NCI-H2081 treated with DMSO at 0.1 percent for 48 hours (cell line): ENCODE measurements around the gene BRINP3.
"Not testable (repeated sequence)": the region's sequence is repeated elsewhere in the genome, so short reads cannot be mapped to it uniquely, and the experiment has no call there.

Source experiments
- DNase-seq: peaks from one replicate; lab custom pipeline; 2025; lab: John Stamatoyannopoulos, UW

The BRINP3 gene

DNA sequence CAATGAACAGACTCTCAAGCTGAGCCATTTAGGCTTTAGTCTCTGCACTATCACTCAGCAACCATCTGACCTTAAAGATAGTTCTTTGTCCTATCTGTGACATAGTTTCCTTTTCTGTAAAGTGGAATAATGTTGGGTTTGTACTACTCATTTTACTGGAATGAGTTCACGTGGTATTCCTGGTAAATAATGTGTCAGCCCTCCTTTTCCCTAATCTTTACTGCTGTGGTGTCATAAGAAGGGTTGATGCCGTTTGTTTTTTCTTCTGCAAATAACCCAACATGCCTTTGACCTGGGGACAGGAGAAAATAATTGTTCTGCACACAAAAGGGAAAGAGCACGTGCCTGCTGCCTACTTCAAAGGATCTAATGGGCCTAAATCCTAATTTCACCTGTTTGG, 297.8 kb downstream of the BRINP3 start:
- DNase-seq, result no peak

DNA sequence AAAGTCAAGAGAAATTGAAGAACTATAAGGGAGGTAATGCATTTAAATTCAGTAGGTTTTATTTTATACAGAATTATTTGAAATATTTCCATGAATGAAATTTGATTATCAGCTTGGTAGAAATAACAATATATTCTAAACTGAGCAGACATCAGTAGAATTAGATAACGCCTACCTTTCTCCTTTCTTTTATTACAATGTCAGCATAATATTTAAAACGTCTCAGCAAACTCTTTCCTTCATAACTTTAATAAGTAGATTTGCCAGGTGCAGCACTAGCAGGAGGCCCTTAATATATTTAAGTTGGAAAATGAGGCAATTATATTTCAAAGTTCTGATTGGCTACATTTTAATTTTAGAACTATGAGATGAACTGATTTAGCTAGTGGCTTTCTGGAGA, 298.8 kb downstream of the BRINP3 start:
- no peak for DNase-seq

DNA sequence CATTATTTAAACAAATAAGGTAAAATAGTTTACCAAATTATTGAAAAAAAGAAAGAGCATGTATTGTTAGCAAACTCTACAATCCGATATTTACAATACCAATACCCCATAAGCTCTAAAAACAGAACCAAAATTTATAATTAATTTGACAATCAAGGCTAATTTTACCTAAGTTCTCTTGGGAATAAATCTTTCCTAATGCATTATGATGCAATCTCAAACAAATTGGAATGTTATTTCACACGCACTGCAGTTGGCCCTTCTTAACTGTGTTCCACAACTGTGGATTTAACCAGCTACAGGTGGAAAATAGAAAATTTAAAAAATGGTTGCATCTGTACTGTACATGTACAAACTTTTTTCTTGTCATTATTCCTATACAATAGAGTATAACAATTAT, 300.1 kb downstream of the BRINP3 start:
- DNase-seq, result no peak

DNA sequence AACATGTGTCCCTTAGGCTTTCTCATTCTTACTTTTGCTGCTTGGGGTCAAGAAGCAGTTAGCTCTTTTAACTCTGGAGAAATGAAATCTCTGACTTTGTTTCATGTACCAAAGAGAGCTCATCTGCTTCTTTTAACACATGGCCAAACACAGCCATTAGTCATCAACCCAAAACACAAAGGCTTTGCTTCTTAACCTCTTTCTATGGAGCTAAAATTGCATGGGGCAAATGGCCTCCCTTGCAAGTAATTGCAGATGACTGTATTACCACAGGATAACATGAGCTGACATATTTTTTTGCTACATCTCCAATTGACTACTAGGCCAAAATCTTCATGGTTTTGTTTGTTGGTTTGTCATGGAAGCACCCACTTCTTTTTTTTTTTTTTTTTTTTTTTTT, 300.9 kb downstream of the BRINP3 start:
- DNase-seq, result no peak

DNA sequence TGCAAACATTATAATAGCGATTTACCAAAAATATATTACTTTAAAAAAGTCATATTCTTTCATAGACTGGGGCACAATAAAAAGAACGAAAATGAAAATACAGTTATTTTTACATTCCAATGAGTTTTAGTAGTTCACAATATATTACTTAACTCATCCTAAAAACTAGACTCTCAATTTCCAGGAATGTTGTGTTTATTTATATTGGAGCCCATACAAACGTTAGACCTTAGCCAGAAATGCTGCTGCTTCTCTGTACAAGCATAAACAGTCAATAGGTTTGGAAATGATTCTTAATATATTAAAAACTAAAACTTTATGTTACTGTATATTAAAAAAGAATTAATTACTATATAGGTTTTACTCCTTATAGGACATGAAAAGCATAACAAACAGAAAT, 302.3 kb downstream of the BRINP3 start:
- DNase-seq, result no peak

DNA sequence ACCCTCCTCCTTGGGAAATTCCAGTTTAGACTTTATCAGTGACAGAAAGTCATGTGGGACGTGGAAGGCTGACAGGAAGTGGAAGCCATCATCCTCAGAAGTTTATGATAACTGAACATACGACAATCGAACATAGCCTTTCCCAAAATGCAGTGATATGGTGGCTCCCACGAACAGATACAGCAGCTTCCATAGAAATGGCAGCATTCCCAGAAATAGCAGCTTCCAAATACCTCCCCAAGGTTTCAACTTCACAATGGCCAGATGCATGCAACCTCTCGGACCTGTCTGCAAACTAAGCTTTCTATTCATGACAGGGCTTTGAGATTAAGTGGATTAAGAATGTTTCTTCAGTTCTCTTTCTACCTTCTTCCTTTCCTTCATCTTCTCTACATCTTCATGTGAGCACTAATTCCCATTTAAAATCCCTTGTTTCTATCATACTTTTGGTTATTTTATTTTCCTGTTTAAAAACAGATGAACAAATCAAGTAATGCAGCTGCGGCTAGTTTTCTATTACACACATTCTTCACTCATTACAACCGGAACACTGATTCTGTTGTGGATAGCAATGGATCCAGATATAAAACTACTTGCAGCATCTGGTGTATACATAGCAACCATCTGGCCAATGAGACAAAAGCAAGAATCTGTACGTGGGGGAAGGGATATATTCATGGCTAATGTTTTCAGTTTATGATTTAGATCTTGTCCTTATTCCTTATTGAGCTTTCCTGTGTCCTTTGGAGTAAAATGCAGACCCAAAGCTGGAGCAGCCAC, 304.8 kb downstream of the BRINP3 start:
- no peak for DNase-seq

DNA sequence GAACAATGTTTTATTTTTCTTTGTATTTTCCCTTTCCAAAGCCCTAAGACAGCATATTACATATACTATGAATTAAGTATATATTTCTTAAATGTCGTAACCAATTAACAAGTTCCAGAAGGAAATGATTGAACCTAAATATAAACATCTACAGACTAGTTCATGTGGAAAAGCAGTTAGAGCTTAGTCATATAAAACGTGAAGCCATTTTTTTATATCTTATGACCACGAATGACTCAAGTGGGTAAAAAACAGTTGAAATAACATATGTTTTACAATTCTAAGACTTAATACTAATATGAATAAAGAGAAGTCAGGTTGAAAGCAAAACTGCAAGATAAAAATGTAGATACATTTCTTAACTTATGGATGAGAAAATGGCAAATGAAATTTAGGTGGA, 307.3 kb downstream of the BRINP3 start:
- no peak for DNase-seq

DNA sequence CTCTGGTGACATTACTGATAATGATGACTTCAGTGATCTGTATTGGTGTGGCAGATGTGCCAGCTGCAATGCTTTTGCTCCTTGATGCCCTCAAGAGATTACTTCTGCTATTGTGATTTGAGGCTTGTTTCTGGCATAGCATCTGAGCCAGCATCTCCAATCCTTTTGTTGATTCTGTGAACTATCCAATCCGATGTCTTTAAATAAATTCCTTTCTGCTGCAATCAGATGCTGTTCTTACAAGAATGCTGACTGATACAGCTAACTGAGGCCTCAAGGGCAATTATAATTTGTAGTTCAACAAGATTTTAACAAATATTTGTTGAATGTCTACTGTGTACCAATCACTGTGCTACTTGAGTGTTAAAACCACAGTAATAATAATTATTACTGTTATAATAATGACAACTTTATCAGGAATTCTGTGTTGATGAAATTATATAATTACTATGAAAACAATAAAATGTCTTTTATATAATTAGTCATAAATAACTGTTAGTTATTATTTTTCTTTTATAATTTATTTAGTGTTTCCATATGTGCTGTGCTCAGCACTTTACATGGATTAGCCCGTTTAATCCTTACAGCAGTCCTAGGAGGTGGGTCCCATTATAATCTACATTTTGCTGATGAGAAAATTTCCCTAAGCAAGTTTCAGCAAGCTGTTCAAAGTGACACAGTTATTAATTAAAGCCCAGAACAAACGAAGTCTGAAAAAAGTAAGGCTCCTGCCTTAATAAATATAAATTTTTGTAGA, 308.2 kb downstream of the BRINP3 start:
- no peak for DNase-seq

DNA sequence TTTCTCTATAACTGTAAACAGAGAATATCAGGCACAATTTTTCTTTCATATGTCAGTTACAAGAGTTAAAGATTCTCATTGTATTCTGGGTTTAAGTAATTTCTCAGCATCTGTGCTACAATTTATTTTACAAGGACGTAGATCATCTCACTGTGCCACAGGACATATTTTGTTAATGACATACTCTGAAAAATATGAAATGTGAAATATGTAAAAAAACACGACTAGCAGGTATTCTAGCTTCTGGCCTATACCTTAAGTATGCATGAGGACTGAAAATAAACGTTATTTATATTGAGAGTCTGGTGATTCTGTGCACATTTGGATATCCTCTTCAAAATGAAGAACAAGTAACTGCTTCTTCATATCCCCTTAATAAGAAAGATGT, 308.8 kb downstream of the BRINP3 start:
- no peak for DNase-seq

DNA sequence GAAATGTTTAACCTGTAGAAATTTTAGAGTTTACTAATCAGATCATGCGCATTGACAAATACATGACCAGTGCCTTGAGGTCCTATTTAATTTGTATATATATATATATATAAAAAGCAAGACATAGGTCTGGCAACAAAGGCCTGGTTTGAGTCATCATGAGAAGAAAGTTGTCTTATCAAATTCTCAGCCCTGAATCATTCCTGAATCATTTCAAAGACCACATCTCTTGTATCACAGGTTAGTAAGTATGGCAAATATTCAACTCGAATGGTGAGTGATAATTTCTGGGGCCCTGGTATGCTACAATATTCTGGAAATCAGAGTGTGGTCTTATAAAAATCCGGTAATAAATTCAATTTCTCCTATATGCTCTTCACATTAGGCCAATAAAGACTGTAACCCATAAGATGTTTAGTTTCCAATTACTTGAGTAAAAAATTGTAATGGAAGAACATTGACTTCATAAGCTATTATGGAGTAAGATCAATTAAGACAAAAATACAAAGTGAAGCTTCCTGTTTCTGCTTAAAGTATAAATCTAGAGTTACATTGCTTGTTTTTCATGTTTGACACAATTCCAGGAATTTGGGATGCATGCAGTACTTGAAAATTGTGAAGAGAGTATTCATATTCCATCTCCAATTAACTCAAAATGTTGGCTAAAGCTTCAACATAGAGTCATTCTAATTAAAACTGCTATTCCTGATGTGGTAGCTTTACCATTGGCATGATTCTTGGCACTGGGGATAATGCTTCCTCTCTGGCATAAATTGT, 309.4 kb downstream of the BRINP3 start:
- no peak for DNase-seq

DNA sequence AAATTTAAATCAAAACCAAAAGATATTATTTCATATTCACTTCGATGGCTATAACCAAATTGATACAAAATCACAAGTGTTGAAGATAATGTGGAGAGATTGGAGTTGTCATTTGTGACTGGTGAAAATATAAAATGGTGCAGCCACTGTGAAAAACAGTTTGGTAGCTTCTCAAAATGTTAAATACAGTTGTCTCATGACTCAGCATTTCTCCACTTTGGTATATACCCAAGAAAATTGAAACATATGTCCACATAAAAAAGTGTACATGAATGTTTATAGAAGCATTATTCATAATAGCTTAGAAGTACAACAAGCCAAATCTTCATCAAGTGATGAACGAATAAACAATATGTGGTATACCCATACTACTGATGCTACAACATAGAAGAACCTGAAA, 318.5 kb downstream of the BRINP3 start:
- DNase-seq, result no peak

DNA sequence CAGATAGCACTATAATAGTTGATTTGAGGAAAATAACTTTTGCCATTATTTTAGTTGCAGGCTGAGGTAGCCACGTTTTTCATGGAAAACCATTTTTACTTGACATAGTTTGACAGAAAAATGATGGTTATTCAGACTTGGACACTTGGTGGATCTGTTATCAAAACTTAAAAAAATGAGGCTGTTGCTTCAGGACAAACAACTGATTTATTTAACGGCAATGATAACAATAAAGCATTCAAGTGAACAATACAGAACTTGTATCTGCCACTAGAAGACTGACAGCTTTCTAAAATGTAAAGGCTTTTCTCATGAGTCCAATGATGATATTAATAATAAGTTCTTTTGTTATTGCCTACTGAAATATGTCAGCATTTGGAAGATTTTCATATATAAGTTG, 322.9 kb downstream of the BRINP3 start:
- no peak for DNase-seq

DNA sequence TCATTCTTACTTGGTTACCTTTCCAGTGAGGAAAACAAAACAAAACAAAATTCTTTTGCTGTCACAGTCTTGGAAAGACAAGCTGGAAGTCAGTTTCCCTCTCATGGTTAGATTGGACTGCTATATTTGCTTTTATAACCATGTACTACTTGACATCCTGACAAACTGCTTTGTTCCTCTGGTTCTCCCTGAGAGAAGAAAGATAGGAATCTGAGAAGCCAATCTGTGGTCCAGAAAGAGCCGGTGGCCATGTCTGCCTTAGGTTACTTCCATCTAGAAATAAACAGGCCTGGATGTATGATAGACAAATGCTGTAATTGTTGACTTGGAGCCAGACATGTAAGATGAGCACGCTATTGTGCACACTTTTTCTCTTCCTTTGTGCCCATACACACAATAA, 330.0 kb downstream of the BRINP3 start:
- no peak for DNase-seq

DNA sequence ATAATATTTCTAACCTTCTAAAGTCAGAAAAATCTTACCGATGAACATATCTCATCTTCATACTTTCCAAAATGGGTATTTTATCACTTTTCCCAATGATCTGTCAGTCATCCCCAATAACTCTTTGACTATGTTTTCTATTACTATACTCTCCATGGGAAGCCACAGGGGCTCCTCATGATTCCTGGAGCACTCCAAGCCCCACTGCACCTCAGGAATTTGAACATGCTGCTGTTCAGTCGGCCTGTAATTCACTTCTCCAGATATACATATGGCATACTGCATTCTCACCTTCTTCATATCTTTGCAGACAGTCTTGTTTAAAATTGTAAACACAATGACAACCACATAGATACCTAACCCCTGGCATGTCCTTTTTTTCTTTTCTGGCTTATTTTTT, 333.0 kb downstream of the BRINP3 start:
- no peak for DNase-seq

DNA sequence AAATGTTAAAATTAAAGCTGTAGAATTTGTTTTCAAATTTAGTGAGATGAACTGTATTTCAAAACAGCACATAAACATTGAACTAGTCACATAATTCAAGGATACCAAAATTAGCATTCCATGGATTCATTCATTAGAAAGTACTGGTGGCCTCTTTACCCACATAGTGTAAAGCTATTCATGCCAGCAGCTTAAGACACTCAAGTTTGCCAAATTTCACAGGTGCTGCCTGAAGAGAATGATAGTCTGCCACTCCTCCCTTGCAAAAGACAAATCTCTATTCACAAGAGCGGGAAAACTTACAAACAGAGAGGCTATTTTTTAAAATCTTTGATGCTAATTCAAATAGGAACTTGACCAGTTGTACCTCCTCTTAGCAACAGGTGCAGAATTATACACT, 337.0 kb downstream of the BRINP3 start:
- DNase-seq, result no peak

DNA sequence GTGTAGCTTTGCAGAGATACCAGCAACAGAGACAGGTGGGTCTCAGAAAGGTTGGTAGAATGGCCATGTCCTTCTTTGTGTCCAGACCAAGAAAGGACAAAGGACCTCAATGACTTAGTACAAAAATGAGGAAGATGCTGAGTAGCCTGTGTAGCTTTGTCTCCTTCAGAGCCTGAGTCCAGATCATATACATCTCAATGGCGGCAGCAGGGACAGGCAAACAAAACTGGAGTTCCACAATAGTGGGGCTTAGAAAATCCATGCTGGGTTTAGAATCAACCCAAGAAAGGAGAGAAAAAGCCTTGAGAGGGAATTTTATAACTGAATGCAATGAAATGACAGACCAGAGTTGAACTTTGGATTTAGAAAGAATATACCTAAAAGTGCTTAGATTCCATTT, 339.0 kb downstream of the BRINP3 start:
- DNase-seq, result no peak

DNA sequence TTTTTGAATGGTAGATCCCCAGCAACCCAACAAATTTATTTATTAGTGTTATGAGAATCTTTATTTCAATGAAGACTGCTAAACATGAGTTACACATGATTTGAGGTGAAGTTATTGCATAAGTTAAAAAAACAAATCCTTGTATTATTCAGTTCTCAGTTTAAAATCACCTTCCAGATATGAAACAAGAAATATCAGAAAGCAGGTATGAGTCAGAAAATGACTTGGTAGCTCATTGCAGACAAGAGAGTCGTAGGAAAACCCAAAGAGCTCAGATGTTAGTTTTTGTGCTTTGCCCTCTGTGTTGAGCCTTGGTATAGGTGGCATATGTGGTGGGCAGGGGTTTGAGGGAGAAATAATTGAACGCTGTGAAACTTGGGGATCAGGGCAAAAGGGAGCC, 339.4 kb downstream of the BRINP3 start:
- no peak for DNase-seq

DNA sequence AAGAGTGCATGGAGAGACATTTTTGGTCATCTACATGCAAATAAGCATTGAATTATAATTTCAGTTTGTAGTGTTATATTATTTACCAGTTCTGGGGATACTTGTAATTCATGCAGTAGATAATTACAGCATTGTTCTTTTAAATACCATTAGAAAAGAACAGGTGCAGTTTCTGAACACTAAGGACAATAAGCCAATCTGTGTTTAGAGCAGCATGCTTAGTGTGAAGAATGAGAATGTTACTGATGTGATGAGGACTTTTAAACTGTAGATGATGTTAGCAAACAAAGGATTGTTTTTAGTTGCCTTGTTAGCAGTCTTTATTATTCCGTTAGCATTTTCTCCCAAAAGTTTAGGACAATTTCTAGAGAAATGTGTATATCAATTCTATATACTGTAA, 348.3 kb downstream of the BRINP3 start:
- DNase-seq, result no peak

DNA sequence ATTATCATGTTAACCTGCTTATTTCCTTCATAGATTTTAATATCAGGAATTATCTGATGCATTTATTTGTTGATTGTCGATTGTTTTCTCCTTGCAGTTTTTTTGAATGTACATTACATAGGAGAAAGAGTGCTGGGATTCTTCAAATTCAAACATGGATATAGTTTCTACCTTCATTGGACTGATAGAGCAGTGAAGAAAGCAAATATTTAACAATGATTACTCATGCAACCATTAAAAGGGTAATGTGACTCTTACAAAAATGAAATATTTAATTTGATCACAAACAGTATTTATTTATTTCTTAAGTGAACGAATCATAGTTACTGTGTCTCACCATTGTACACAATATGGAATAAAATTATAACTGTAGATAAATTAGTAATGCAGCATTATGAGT, 350.9 kb downstream of the BRINP3 start:
- DNase-seq, result no peak

DNA sequence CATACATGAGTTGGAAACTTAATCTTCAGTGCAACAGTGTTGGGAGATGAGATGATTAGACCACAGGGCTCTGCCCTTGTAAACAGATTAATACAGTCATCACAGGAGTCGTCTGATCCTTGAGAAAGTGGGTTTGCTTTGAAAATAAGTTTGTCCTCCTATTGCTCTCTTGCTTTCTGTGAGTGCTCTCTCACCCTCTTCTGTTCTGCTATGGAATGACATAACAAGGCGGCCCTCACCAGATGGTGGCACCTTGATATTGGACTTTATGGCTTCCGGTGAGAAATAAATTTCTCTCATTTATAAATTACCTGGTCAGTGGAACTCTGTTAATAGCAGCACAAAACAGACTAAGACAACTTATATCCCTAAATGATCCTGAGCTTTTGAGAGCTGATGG, 353.6 kb downstream of the BRINP3 start:
- no peak for DNase-seq

DNA sequence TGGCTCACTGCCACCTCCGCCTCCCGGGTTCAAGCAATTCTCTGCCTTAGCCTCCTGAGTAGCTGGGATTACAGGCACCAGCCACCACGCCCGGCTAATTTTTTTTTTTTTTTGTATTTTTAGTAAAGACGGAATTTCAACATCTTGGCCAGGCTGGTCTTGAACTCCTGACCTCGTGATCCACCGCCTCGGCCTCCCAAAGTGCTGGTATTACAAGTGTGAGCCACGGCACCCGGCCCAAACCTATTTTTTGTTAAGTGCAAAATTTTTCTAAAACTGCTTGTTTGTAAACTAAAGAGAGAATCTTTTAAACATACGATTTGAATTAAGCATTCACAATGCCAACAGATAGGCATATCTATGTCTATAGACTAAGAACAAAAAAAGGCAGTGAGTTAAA, 357.1 kb downstream of the BRINP3 start:
- DNase-seq, result not testable (repeated sequence)

DNA sequence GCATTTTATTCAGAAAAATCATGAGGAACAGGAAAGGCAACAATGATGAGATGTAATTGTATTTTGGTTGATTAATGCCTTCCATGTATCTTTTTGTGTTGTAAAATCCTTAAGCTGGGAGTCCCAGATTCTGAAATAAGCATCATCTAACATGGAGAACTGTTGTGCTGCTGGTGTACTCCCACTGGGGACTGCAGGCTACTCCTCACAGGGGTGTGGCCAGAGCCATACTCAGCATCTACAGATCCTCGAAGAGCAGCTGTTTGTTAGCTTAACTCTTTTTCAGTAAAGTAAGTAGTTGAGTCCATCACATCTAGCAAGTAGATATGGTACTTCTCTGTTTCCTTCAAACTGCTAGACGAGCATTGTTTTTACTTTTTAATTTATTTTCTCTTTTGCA, 358.0 kb downstream of the BRINP3 start:
- DNase-seq, result no peak

DNA sequence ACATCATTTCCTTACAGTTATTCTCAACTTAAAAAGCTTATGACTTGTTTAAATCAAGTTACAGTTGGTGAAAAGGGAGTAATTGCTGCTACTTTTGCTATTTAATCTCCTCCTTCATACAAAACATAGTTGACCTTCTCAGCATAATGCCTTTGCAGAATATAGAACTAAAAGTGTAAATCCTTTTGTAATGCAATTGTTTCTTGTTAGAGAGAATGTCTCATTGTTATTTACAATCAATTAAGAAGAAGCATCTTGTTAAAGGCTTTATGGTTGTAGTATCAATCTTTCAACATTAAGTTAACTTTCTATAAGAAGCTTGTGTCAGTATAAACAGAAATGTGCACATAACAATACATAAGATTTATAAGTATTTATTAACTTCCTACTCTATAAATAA, 360.7 kb downstream of the BRINP3 start:
- no peak for DNase-seq
